H7 (cell line): Measurements from ENCODE around the gene UTY. TPM values are rescaled to one million over a fixed set of nuclear protein-coding genes. Genes with fewer than 3 reads are reported as not detected.

Experiments used
- DNase-seq: peaks from one replicate; pipeline ENCODE4 v3.0.0; 2012
- H3K27me3 ChIP-seq: 2 replicates; pipeline ENCODE4 v1.6.0; 2011; ENCODE audit warnings: mild to moderate bottlenecking, low read length; ENCODE audit not compliant: control insufficient read depth, insufficient read depth
- H3K36me3 ChIP-seq: replicated peaks from 2 replicates; pipeline ENCODE4 v1.5.1; 2011; ENCODE audit warnings: low read length; ENCODE audit not compliant: control insufficient read depth, insufficient read depth
- H3K4me3 ChIP-seq: 2 replicates; pipeline ENCODE4 v1.5.1; 2011; ENCODE audit warnings: low read depth, mild to moderate bottlenecking, control low read depth, low read length, moderate library complexity; ENCODE audit not compliant: insufficient read depth
- total RNA-seq: library from RNA; depleted of rRNA; stranded (reverse); fragments of >200 nt; shearing (Covaris generic); gene quantifications from 2 replicates; pipeline ENCODE4 v1.2.3, GENCODE V29; 2014

The UTY gene
- total RNA-seq, 1 experiment from 2014 or later, result not detected

DNA sequence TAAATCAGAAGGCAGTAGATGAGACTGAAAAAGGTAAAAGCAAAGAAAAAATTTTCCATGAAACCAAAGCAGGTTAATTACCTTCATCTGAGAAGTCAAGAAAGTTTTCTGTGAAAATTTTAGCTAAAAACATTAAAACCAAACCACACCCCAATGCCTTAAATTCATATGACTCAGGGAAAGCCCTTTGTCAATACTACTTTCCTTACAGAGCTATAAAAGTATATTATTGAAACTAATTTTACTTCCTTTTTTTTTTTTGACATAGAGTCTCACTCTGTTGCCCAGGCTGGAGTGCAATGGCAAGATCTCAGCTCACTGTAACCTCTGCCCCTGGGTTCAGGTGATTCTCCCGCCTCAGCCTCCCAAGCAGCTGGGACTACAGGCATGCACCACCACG lies 117.2 kb downstream of the UTY start:
- Histone ChIP-seq H3K4me3 (no peak overlapping the region), H3K36me3 (no peaks in the 10 kb centered on the region), H3K27me3 (no peaks in the 10 kb centered on the region)
- no peak for DNase-seq

DNA sequence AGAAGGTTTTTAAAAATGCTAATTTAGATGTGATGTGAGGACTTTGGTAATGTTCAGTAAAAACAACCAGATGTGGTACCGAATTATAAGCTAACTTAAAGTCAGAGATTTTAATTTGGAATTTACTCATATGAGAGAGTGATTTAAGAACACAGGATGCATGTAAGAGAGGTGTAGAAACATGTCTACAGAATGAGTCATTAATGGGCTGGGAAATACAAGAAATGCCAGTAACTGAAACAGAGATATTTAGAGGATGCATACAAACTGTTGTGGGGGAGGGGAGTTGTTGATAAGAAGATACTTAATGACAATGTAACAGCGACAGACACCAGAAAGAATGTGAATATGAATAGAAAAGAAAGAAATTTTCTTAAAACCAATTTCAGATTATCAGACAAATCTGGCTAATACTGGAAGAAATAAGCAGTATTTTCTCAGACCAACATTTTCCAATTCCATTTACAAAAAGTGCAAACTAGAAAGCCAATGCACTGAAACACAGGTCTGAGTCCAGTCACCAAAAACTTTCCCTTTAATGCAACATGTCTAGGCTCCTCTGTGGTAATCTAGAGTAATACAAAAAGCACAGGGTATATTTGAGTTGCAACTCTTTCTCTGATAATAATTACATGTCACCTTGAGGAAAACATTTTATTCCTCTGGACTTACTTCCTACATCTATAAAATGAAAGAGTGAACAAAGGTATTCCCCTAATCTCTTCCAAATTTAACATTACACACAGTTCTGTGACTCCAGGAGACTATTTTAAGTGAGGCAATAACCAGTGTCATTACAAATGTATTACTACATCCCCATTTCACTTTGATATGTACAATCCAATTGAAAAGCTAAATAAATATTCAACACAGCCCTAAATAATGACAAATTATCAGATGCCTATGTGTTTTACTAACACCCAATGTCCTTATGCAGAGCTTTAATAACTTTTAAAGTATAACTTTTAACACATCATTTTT lies 117.9 kb downstream of the UTY start:
- DNase-seq, result no peak
- no peaks in the 10 kb centered on the region for H3K36me3 ChIP-seq
- no peaks in the 10 kb centered on the region for H3K27me3 ChIP-seq
- H3K4me3 ChIP-seq, result no peak overlapping the region

DNA sequence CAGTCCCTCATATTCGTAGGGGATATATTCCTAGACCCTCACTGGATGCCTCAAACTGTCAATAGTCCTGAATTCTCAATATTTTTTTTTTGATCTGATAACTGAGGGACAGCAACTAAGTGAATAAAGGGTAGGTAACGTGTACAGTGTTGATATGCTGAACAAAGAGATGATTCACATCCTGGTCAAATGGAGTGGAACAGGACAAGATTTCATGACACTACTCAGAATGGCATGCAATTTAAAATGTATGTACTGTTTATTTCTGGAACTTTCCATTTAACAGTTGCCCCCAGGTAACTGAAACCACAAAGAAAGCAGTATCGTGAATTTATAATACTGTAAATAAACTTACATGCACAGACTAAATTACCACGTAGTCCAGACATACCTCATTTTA lies 128.4 kb downstream of the UTY start:
- no peak overlapping the region for H3K4me3 ChIP-seq
- H3K27me3 ChIP-seq, result no peaks in the 10 kb centered on the region
- DNase-seq, result no peak
- no peaks in the 10 kb centered on the region for H3K36me3 ChIP-seq

DNA sequence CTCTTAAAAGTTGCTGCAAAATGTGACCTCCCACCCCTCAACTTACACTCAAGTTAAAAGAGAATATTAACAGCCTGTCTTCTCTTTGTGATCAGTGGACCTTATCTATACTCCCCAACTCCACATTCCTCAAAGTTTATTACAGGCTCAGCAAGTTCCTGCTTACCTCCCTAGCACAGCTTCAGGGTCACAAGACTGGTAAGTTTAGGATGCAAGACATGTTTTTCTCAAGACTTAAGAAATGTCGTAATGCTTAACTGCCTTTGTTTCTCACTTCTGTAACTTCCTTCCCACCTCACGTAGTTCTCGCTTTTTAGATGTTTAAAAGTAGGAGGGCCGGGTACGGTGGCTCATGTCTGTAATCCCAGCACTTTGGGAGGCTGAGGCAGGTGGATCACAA lies 132.7 kb downstream of the UTY start:
- Histone ChIP-seq H3K27me3 (no peaks in the 10 kb centered on the region), H3K4me3 (no peak overlapping the region), H3K36me3 (no peaks in the 10 kb centered on the region)
- no peak for DNase-seq

DNA sequence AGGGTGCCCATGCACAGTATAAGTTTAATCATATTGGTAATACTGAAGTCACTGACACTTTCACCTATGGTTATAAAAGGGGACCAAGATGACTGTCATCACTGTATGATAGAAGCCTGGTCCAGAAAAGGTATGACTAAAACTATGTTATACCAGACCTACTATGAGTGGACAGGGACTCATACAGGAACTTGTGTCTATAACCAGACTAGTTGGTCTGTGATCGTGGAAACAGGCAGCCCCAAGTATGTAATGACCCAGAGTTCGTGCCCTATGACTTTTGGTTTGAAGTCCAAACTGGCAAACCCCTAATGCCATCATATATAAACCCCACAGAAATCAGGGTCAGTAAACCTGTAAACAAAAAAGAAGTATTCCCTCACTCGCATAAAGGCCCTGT lies 134.3 kb downstream of the UTY start:
- DNase-seq, result no peak
- Histone ChIP-seq H3K27me3 (no peaks in the 10 kb centered on the region), H3K4me3 (no peak overlapping the region), H3K36me3 (no peaks in the 10 kb centered on the region)

DNA sequence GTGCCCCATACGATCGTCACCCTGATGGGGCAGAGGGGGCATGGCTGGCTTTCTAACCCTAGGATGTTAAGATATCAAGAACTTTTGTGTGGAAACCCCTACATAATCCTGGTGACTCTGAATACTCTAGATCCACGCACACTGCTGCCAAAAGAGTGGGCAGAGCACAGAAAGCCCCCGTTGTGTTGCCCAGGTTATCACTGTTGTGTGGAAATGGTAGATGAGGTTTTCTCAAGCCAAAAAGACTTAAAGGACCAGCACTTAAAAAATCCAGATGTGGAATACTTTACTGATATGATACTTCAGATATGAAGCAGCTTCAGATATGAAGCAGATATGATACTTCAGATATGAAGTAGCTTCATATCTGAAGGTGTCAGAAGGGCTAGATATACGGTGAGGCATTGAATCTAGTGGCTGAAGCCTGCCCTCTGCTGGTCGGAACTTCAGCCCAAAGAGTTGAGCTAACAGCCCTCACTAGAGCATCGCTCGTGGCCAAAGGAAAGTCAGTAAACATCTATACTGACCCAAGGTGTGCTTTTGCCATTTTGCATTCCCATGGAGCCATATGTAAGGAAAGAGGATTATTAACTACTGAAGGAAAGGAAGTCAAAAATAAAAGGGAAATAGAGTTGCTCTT lies 136.4 kb downstream of the UTY start:
- no peaks in the 10 kb centered on the region for H3K27me3 ChIP-seq
- no peak for DNase-seq
- H3K4me3 ChIP-seq, result no peak overlapping the region
- H3K36me3 ChIP-seq, result no peaks in the 10 kb centered on the region

DNA sequence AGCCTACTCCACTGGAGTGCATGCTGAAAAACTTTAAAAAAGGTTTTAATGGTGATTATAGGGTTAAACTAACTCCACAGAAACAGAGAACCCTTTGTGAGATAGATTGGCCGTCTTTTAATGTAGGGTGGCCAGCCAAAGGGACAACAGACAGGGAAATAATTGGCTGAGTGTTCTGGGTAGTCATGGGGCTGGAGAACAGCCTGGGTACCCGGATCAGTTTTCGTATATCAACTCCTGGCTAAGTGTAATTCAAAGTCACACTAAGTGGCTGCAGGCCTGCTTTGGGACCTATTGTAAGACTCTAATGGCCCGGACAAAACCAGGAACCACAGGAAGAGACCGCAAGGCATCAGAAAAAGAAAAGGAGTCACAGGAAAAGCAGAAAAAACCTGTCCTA lies 139.9 kb downstream of the UTY start:
- H3K27me3 ChIP-seq, result no peaks in the 10 kb centered on the region
- no peak overlapping the region for H3K4me3 ChIP-seq
- no peaks in the 10 kb centered on the region for H3K36me3 ChIP-seq
- no peak for DNase-seq

DNA sequence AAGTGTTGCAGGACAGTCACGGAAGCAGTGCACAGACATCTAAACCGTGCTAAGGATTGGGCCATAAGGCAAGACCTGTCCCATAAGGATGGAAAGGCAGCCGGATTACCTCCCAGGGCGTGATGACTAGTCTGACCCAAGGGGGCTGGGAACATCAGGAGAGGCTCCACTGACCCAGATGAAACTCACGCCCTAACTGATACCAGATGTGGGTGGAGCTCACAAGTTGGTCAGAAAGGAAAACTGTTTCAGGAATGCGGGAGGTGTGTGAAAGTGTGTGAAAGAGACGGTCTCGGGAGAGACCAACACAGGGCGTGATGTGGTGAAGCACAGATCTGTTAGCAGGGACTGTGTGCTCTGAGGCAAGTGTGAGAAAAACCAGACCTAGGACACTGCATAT lies 140.5 kb downstream of the UTY start:
- Histone ChIP-seq H3K4me3 (no peak overlapping the region), H3K36me3 (no peaks in the 10 kb centered on the region)
- DNase-seq, result no peak

DNA sequence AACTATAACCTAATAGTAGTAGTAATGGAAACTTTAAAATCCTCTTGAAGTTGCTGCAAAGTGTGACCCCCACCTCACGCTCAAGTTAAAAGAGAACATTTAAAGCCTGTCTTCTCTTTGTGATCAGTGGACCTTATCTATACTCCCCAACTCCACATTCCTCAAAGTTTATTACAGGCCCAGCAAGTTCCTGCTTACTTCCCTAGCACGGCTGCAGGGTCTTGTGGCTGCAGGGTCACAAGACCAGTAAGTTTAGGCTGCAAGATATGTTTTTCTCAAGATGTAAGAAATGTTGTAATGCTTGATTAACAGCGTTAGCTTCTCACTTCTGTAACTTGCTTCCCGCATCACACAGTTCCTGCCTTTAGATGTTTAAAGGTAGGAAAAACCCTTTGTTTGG lies 141.1 kb downstream of the UTY start:
- no peak overlapping the region for H3K4me3 ChIP-seq
- DNase-seq, result no peak
- no peaks in the 10 kb centered on the region for H3K36me3 ChIP-seq
- no peaks in the 10 kb centered on the region for H3K27me3 ChIP-seq

More for the DNA sequence above, 140.5 kb downstream of the UTY start:
- no peaks in the 10 kb centered on the region for H3K27me3 ChIP-seq

DNA sequence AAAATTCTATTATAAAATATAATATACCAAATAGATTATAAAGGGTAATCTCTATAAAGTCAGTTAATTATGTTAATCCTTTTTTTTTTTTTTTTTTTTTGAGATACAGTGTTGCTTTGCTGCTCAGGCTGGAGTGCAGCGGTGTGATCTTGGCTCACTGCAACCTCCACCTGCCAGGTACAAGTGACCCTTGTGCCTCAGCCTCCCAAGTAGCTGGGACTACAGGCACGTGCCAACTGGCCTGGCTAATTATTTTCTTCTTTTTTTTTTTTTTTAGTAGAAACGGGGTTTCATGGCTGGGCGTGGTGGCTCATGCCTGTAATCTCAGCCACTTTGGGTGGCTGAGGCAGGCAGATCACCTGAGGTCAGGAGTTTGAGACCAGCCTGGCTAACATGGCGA lies 141.9 kb downstream of the UTY start:
- no peak for DNase-seq
- no peak overlapping the region for H3K4me3 ChIP-seq
- H3K36me3 ChIP-seq, result no peaks in the 10 kb centered on the region
- no peaks in the 10 kb centered on the region for H3K27me3 ChIP-seq

DNA sequence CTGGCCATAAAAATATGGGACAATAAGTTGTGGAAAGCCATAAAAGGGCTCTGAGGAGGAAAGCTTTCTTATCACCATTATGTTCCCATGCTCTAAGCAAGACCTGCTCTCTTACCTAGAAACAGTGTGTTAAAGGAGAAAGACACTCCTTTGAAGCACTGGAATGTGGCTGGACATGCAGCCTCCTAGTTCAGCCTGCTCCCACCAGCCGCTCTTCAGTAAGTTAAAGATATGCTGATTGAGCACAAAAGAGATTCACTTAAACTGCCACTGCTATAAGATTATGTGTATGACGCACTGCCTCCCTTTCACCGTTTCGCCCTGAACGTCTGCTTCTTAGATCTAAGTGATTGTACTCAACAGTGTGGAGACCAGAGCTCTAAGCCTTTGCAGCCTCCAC lies 146.0 kb downstream of the UTY start:
- no peak overlapping the region for H3K4me3 ChIP-seq

DNA sequence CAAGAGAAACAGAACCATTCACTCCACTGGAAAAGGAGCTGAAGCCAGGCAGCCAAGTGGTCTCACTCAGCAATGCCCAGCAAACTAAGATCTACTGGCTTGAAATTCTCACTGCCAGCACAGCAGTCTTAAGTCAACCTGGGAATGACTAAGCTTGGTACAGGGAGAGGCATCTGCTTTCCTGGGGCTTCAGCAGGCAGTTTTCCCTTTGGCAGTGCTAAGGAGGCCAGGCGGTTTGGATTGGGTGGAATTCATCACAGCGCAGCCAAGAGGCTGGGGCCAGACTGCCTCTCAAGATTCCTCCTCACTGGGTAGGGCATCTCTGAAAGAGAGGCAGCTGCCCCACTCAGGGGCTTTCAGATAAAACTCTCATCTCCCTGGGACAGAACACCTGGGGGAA lies 149.2 kb downstream of the UTY start:
- DNase-seq, result no peak
- Histone ChIP-seq H3K27me3 (no peaks in the 10 kb centered on the region), H3K4me3 (no peak overlapping the region), H3K36me3 (no peaks in the 10 kb centered on the region)

More for the DNA sequence above, 146.0 kb downstream of the UTY start:
- Histone ChIP-seq H3K36me3 (no peaks in the 10 kb centered on the region), H3K27me3 (no peaks in the 10 kb centered on the region)
- no peak for DNase-seq

DNA sequence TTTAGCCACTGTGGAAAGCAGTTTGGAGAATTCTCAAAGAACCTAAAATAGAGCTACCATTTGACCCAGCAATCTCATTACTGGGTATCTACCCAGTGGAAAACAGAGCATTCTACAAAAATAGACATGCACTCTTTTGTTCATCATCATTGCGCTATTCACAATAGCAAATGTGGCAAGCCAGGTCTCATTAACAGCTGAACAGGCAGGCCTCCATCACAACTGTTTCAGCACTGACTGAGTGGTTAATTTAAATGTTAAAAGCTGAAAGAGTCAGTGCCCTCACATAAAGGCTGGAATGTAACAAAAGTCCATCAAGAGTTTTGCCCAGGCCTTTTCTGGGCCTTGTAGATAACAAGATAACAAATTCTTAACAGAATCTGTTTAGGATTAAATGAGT lies 166.9 kb downstream of the UTY start:
- no peak for DNase-seq
- Histone ChIP-seq H3K27me3 (no peaks in the 10 kb centered on the region), H3K4me3 (no peak overlapping the region), H3K36me3 (no peaks in the 10 kb centered on the region)

DNA sequence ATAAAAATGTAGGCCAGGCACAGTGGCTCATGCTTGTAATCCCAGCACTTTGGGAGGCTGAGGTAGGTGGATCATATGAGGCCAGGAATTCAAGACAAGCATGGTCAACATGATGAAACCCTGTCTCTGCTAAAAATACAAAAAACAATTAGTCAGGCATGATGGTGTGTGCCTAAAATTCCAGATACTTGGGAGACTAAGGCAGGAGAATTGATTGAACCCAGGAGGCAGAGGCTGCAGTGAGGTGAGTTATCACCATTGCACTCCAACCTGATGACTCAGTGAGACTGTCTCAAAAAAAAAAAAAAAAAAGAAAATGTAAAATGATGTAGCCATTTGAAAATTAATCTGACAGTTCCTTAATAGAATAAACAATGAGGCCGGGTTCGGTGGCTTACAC lies 171.9 kb downstream of the UTY start:
- Histone ChIP-seq H3K4me3 (no peak overlapping the region), H3K27me3 (no peaks in the 10 kb centered on the region), H3K36me3 (no peaks in the 10 kb centered on the region)
- DNase-seq, result no peak

DNA sequence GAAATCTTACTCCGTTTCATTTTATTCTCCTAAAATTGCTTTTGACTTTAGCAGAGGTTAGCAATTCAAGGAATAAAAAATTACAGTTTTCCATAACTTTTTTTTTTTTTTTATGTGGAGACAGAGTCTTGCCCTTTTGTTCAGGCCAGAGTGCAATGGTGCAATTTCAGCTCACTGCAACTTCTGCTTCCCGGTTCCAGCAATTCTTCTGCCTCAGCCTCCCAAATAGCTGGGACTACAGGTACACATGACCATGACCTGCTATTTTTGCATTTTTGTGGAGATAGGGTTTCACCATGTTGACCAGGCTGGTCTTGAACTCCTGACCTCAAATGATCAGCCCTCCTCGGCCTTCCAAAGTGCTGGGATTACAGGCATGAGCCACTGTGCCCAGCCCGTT lies 179.0 kb downstream of the UTY start:
- DNase-seq, result no peak
- no peak overlapping the region for H3K4me3 ChIP-seq
- no peaks in the 10 kb centered on the region for H3K36me3 ChIP-seq
- no peaks in the 10 kb centered on the region for H3K27me3 ChIP-seq
